ENCODE results near the gene ATG14. TPM values are rescaled to one million over a fixed set of nuclear protein-coding genes. Genes with fewer than 3 reads are reported as not detected.

Gene ATG14
- total RNA-seq, 2 experiments from 2014 or later = 4.1 to 4.7 TPM

GRCh38 chr14:55436931-55437330, 25.3 kb upstream of the ATG14 start:
- TF ChIP-seq EZH2phosphoT487 (IDR thresholded peaks at IDR 0.05; ENCODE audit: borderline replicate concordance, low read depth, low read length) = no peak
- Histone ChIP-seq H3K4me1 (ENCODE audit: insufficient read depth, low read length, poor library complexity, severe bottlenecking) (no peaks in the 10 kb centered on the region), H3K4me3 (ENCODE audit: low read depth, low read length, poor library complexity, severe bottlenecking) (no peak overlapping the region), H4K20me1 (ENCODE audit: insufficient read depth, low read length) (no peaks in the 10 kb centered on the region), H3K9me2 (ENCODE audit: insufficient read depth, low read length) (no peaks in the 10 kb centered on the region), H3K79me2 (ENCODE audit: insufficient read depth, low read depth, low read length) (no peaks in the 10 kb centered on the region), H3K36me3 (ENCODE audit: insufficient read depth, low read length) (no peaks in the 10 kb centered on the region), H3K4me2 (ENCODE audit: low read length) (no peak overlapping the region), H2AFZ (ENCODE audit: low read length) (no peak overlapping the region), H3K9me3 (ENCODE audit: low read length) (no peaks in the 10 kb centered on the region), H3K27ac (ENCODE audit: low read depth, low read length, poor library complexity, severe bottlenecking) (no peak overlapping the region)
- ChIA-PET CTCF (ENCODE audit: unreplicated experiment) (no interaction called here), POLR2A (interaction anchor here (0.9 kb wide), 1 partner anchor 10 kb away, joined by 3 read pairs; no protein-coding TSS in a partner anchor)
- no peak for DNase-seq (ENCODE audit: low spot score)
- no TSS peak for BruUV-seq (replicated peaks)
- intact Hi-C loops (cut with micrococcal nuclease; ENCODE audit: unreplicated experiment) = no loop called here

DNA sequence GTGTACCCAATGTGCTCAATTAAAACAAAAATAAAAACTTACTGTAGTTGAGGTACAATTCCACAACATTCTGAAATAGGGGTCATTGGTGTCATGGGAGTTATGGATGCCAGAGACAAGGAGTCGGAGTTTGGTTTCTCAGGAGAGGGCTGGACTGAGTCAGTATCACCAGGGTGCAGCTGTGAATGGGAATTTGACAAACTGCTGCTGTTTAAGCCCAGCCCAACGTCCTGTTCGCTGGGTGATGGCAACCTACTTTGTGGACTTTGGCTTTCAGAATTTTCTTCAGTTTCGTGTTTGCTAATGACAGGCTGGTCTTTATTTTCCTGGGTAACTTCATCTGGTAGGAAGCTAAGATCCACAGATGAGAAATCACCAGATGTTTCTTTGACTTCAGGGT, 24.9 kb upstream of the ATG14 start:
- intact Hi-C loops (cut with micrococcal nuclease; ENCODE audit: unreplicated experiment) = no loop called here
- no peaks in the 10 kb centered on the region for H3K36me3 ChIP-seq (ENCODE audit: insufficient read depth, low read length)
- H3K9me2 ChIP-seq (ENCODE audit: insufficient read depth, low read length) = no peaks in the 10 kb centered on the region
- H2AFZ ChIP-seq (ENCODE audit: low read length) = no peak overlapping the region
- no peaks in the 10 kb centered on the region for H3K9me3 ChIP-seq (ENCODE audit: low read length)
- CTCF ChIA-PET (ENCODE audit: unreplicated experiment) = no interaction called here
- DNase-seq (ENCODE audit: low spot score) = no peak
- no peak overlapping the region for H3K4me2 ChIP-seq (ENCODE audit: low read length)
- BruUV-seq (replicated peaks) = no TSS peak
- no peak overlapping the region for H3K27ac ChIP-seq (ENCODE audit: low read depth, low read length, poor library complexity, severe bottlenecking)
- POLR2A ChIA-PET = interaction anchor here (1.1 kb wide), 1 partner anchor 118 kb away, joined by 3 read pairs; no protein-coding TSS in a partner anchor
- no peaks in the 10 kb centered on the region for H3K79me2 ChIP-seq (ENCODE audit: insufficient read depth, low read depth, low read length)
- TF ChIP-seq, protein P1, sequence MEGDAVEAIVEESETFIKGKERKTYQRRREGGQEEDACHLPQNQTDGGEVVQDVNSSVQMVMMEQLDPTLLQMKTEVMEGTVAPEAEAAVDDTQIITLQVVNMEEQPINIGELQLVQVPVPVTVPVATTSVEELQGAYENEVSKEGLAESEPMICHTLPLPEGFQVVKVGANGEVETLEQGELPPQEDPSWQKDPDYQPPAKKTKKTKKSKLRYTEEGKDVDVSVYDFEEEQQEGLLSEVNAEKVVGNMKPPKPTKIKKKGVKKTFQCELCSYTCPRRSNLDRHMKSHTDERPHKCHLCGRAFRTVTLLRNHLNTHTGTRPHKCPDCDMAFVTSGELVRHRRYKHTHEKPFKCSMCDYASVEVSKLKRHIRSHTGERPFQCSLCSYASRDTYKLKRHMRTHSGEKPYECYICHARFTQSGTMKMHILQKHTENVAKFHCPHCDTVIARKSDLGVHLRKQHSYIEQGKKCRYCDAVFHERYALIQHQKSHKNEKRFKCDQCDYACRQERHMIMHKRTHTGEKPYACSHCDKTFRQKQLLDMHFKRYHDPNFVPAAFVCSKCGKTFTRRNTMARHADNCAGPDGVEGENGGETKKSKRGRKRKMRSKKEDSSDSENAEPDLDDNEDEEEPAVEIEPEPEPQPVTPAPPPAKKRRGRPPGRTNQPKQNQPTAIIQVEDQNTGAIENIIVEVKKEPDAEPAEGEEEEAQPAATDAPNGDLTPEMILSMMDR (conservative IDR thresholded peaks at IDR 0.05; ENCODE audit: low read length) = no peak
- no peak for TF ChIP-seq EZH2phosphoT487 (IDR thresholded peaks at IDR 0.05; ENCODE audit: borderline replicate concordance, low read depth, low read length)
- H3K4me3 ChIP-seq (ENCODE audit: low read depth, low read length, poor library complexity, severe bottlenecking) = no peak overlapping the region
- H4K20me1 ChIP-seq (ENCODE audit: insufficient read depth, low read length) = no peaks in the 10 kb centered on the region
- H3K4me1 ChIP-seq (ENCODE audit: insufficient read depth, low read length, poor library complexity, severe bottlenecking) = no peaks in the 10 kb centered on the region

- CTCF ChIA-PET (ENCODE audit: unreplicated experiment) = no interaction called here
- H3K4me3 ChIP-seq (ENCODE audit: low read depth, low read length, poor library complexity, severe bottlenecking) = no peak overlapping the region
- BruUV-seq (replicated peaks) = no TSS peak
- POLR2A ChIA-PET = interaction anchor here (0.7 to 1.4 kb wide), 3 partner anchors 11 to 1086 kb away, joined by 3 to 4 read pairs (median 3); no protein-coding TSS in a partner anchor
- no peaks in the 10 kb centered on the region for H4K20me1 ChIP-seq (ENCODE audit: insufficient read depth, low read length)
- TF ChIP-seq EZH2phosphoT487 (IDR thresholded peaks at IDR 0.05; ENCODE audit: borderline replicate concordance, low read depth, low read length) = no peak
- TF ChIP-seq, protein P1 (conservative IDR thresholded peaks at IDR 0.05; ENCODE audit: low read length) = no peak
- no peaks in the 10 kb centered on the region for H3K9me2 ChIP-seq (ENCODE audit: insufficient read depth, low read length)
- peaks cover 6% of the 10 kb centered on the region for H3K4me1 ChIP-seq (ENCODE audit: insufficient read depth, low read length, poor library complexity, severe bottlenecking)
- no peaks in the 10 kb centered on the region for H3K79me2 ChIP-seq (ENCODE audit: insufficient read depth, low read depth, low read length)
- no peaks in the 10 kb centered on the region for H3K9me3 ChIP-seq (ENCODE audit: low read length)
- no peak overlapping the region for H3K4me2 ChIP-seq (ENCODE audit: low read length)
- DNase-seq (ENCODE audit: low spot score) = no peak
- no peaks in the 10 kb centered on the region for H3K36me3 ChIP-seq (ENCODE audit: insufficient read depth, low read length)
- no peak overlapping the region for H3K27ac ChIP-seq (ENCODE audit: low read depth, low read length, poor library complexity, severe bottlenecking)
- no peak overlapping the region for H2AFZ ChIP-seq (ENCODE audit: low read length)
- intact Hi-C loops (cut with micrococcal nuclease; ENCODE audit: unreplicated experiment) = no loop called here
Measured at GRCh38 chr14:55434805-55435174, 23.2 kb upstream of the ATG14 start.

All from OCI-LY7 (cell line).